Endothelial cell of umbilical vein (primary cell): ENCODE results near the gene COPZ2. TPM values are rescaled to one million over a fixed set of nuclear protein-coding genes. Genes with fewer than 3 reads are reported as not detected.

Source experiments
- BruUV-seq: library from RNA; stranded (reverse); fragments of 400-500 nt; replicated peaks from 2 replicates; lab custom pipeline; 2021; lab: Mats Ljungman, UMichigan
- CTCF ChIA-PET: fragments of 300-600, 350-600 bp; sonication (Branson Sonifier 250); formaldehyde crosslinking; loops from one replicate; lab custom pipeline; 2021; ENCODE audit warnings: antibody characterized with exemption, inconsistent platforms; lab: Charles Lee
- POLR2A ChIA-PET: fragments of 300-600, 350-600 bp; sonication (Branson Sonifier 250); formaldehyde crosslinking; loops from one replicate; lab custom pipeline; 2021; ENCODE audit warnings: antibody characterized with exemption, inconsistent platforms; lab: Charles Lee
- DNase-seq: peaks from one replicate; pipeline ENCODE4 v3.0.0-alpha.2; 2011; ENCODE audit warnings: low read depth, low spot score
- FAIRE-seq: peaks from 2 replicates; lab custom pipeline; 2011; peaks lifted over from hg19 to GRCh38; lab: Jason Lieb, UNC
- H2AFZ ChIP-seq: 2 replicates; pipeline ENCODE4 v1.6.0; 2012; ENCODE audit warnings: low read depth, low read length, control low read depth, inconsistent platforms
- H3K27ac ChIP-seq: 2 replicates; pipeline ENCODE4 v1.5.1; 2011; ENCODE audit warnings: low read depth, mild to moderate bottlenecking, control low read depth, low read length, moderate library complexity; ENCODE audit not compliant: insufficient read depth
- H3K27me3 ChIP-seq, 2 experiments: 2 replicates each; pipeline versions ENCODE4 v1.6.0 to v1.6.1; 2011; ENCODE audit warnings: low read length in 2 of 2, mixed read lengths in 1 of 2; ENCODE audit not compliant: control insufficient read depth in 2 of 2, insufficient read depth in 2 of 2
- H3K36me3 ChIP-seq, 2 experiments: 2 replicates in 1 of 2; 3 replicates in 1 of 2; pipeline ENCODE4 v1.5.1; 2011; ENCODE audit warnings: low read length in 2 of 2, mild to moderate bottlenecking in 1 of 2, moderate library complexity in 1 of 2; ENCODE audit not compliant: control insufficient read depth in 2 of 2, insufficient read depth in 2 of 2; ENCODE audit errors: extremely low read depth in 1 of 2
- H3K4me1 ChIP-seq: 3 replicates; pipeline ENCODE4 v1.5.1; 2011; ENCODE audit warnings: mild to moderate bottlenecking, low read length; ENCODE audit not compliant: control insufficient read depth, insufficient read depth; ENCODE audit errors: extremely low read depth
- H3K4me2 ChIP-seq: 2 replicates; pipeline ENCODE4 v1.6.1; 2011; ENCODE audit warnings: low read length, control low read depth, mixed read lengths; ENCODE audit not compliant: insufficient read depth
- H3K4me3 ChIP-seq, 3 experiments: fragments of 200-600 bp in 1 of 3; sonication (generic), shearing (Covaris generic) in 1 of 3; replicated peaks in 1 of 3; 2 replicates each; pipeline ENCODE4 v1.5.1; 2011 to 2016; ENCODE audit warnings: control low read depth in 3 of 3, low read length in 3 of 3, mild to moderate bottlenecking in 2 of 3, inconsistent platforms in 1 of 3, low read depth in 1 of 3, moderate library complexity in 1 of 3; ENCODE audit not compliant: insufficient read depth in 1 of 3
- H3K79me2 ChIP-seq: 2 replicates; pipeline ENCODE4 v1.6.0; 2012; ENCODE audit warnings: low read length, inconsistent platforms; ENCODE audit not compliant: control insufficient read depth, insufficient read depth
- H3K9ac ChIP-seq: replicated peaks from 2 replicates; pipeline ENCODE3; 2011; ENCODE audit warnings: low read length, control low read depth; ENCODE audit not compliant: insufficient read depth; ENCODE audit errors: extremely low read depth
- H3K9me1 ChIP-seq: replicated peaks from 3 replicates; pipeline ENCODE4 v1.6.0; 2011; ENCODE audit warnings: mild to moderate bottlenecking, low read length; ENCODE audit not compliant: control insufficient read depth, insufficient read depth; ENCODE audit errors: extremely low read depth
- H3K9me3 ChIP-seq: replicated peaks from 2 replicates; pipeline ENCODE4 v1.5.1; 2012; ENCODE audit warnings: low read length, inconsistent platforms; ENCODE audit not compliant: control insufficient read depth, insufficient read depth
- H4K20me1 ChIP-seq: replicated peaks from 2 replicates; pipeline ENCODE3; 2011; ENCODE audit warnings: mild to moderate bottlenecking, low read length; ENCODE audit not compliant: control insufficient read depth, insufficient read depth; ENCODE audit errors: extremely low read depth
- CTCF ChIP-seq, 2 donors: IDR thresholded peaks; 1 replicate in 1 of 2; 2 replicates in 1 of 2; pipeline ENCODE4 v1.5.1; 2011; ENCODE audit warnings: low read length in 2 of 2, mild to moderate bottlenecking in 2 of 2, moderate library complexity in 2 of 2, control low read depth in 1 of 2, inconsistent platforms in 1 of 2, low read depth in 1 of 2; ENCODE audit not compliant: insufficient read depth in 1 of 2; ENCODE audit errors: extremely low read depth in 1 of 2
- EZH2 ChIP-seq: IDR thresholded peaks from 2 replicates; pipeline ENCODE4 v1.6.1; 2012; ENCODE audit warnings: borderline replicate concordance, low read depth, mild to moderate bottlenecking, moderate library complexity, low read length, inconsistent platforms; ENCODE audit not compliant: severe bottlenecking
- FOS ChIP-seq: IDR thresholded peaks from 2 replicates; pipeline ENCODE4 v1.6.1; 2011; ENCODE audit warnings: mild to moderate bottlenecking, low read length, moderate library complexity, borderline replicate concordance; ENCODE audit not compliant: insufficient read depth
- GATA2 ChIP-seq: IDR thresholded peaks from 2 replicates; pipeline ENCODE4 v1.7.0; 2011; ENCODE audit warnings: low read depth, mild to moderate bottlenecking, moderate library complexity, mixed read lengths, low read length; ENCODE audit not compliant: insufficient read length, insufficient read depth
- JUN ChIP-seq: IDR thresholded peaks from 2 replicates; pipeline ENCODE4 v1.6.1; 2011; ENCODE audit warnings: borderline replicate concordance, low read depth; ENCODE audit not compliant: insufficient read length, insufficient read depth
- MAX ChIP-seq: IDR thresholded peaks from 2 replicates; pipeline ENCODE4 v1.6.1; 2011; ENCODE audit not compliant: insufficient read depth, insufficient read length
- MYC ChIP-seq: IDR thresholded peaks from one replicate; pipeline ENCODE4 v1.6.1; 2011; ENCODE audit warnings: mild to moderate bottlenecking, low read depth, low read length
- POLR2A ChIP-seq: IDR thresholded peaks from 2 replicates; pipeline ENCODE4 v1.6.1; 2012; ENCODE audit warnings: low read depth, mild to moderate bottlenecking, control low read depth, low read length
- POLR2AphosphoS5 ChIP-seq: IDR thresholded peaks from 2 replicates; pipeline ENCODE4 v1.6.1; 2012; ENCODE audit warnings: low read depth, mild to moderate bottlenecking, control low read depth, low read length, moderate library complexity; ENCODE audit not compliant: insufficient read depth
- dilution Hi-C: fragments of 300-500 bp; cut with MboI; formaldehyde crosslinking; loops from one replicate; pipeline ENCODE4 v1.15.0; 2019; ENCODE audit warnings: low sequenced_read_pairs; ENCODE audit not compliant: extremely low pct_ligation_motif_present
- intact Hi-C: fragments of 100-400 bp; cut with micrococcal nuclease; formaldehyde crosslinking; loops from one replicate; pipeline ENCODE4 v1.10.0; 2022
- polyA plus RNA-seq, 4 experiments: library from polyadenylated mRNA; depleted of rRNA in 3 of 4; stranded (reverse) in 3 of 4; unstranded in 1 of 4; fragments of >200 nt; gene quantifications; 2 replicates each; pipeline versions ENCODE4 v1.2.1 to v1.2.3, GENCODE V29; 2011 to 2012; ENCODE audit warnings: missing spikeins in 1 of 4
- total RNA-seq: library from RNA; stranded (reverse); gene quantifications from 2 replicates; pipeline ENCODE4 v1.2.3, GENCODE V29; 2021

COPZ2 gene
- total and polyA plus RNA-seq, 2 donors (not counting 3 experiments of a cell fraction or from before 2014, with no cell fraction given): 16.3 to 28.1 TPM

GRCh38 chr17:47998044-47998443 lies 39.6 kb downstream of the COPZ2 start:
- TF ChIP-seq MAX (no peak), CTCF (IDR thresholded peaks at IDR 0.05; ENCODE audit: extremely low read depth in 1 of 2, insufficient read depth in 1 of 2, low read depth in 1 of 2, low read length in 2 of 2) (no peak), GATA2 (no peak), POLR2A (no peak), POLR2AphosphoS5 (no peak), MYC (no peak), FOS (no peak), EZH2 (no peak), JUN (no peak)
- H3K27ac ChIP-seq: no peak overlapping the region
- H3K9me1 ChIP-seq: no peaks in the 10 kb centered on the region
- H3K4me2 ChIP-seq: no peak overlapping the region
- H3K79me2 ChIP-seq: no peaks in the 10 kb centered on the region
- no peaks in the 10 kb centered on the region for H3K27me3 ChIP-seq
- H3K9me3 ChIP-seq: no peaks in the 10 kb centered on the region
- ChIA-PET POLR2A (no interaction called here), CTCF (interaction anchor here (2.6 kb wide), 1 partner anchor 13 kb away, joined by 15 read pairs; no protein-coding TSS in a partner anchor)
- peaks cover 16% of the 10 kb centered on the region for H3K4me1 ChIP-seq
- no peak for DNase-seq
- H3K36me3 ChIP-seq: no peaks in the 10 kb centered on the region
- H2AFZ ChIP-seq: no peak overlapping the region
- dilution Hi-C loops (no loop called here), intact Hi-C loops (no loop called here)
- H4K20me1 ChIP-seq: no peaks in the 10 kb centered on the region
- H3K4me3 ChIP-seq: no peak overlapping the region
- BruUV-seq: no TSS peak
- no peak overlapping the region for H3K9ac ChIP-seq
- FAIRE-seq: no peak
